OCI-LY7 (cell line): ENCODE results near the gene NAALADL2. TPM values are rescaled to one million over a fixed set of nuclear protein-coding genes. Genes with fewer than 3 reads are reported as not detected.
"Not testable (repeated sequence)": the region's sequence is repeated elsewhere in the genome, so short reads cannot be mapped to it uniquely, and the experiment has no call there.

Experiments
- BruUV-seq: library from RNA; stranded (reverse); fragments of 400-500 nt; replicated peaks from 2 replicates; lab custom pipeline; 2021; lab: Mats Ljungman, UMichigan
- CTCF ChIA-PET: fragments of 300-600 bp; sonication (Branson Sonifier 250); formaldehyde crosslinking; loops from one replicate; lab custom pipeline; 2022; ENCODE audit warnings: antibody characterized with exemption; ENCODE audit not compliant: unreplicated experiment; lab: Charles Lee
- POLR2A ChIA-PET: fragments of 300-600 bp; sonication (Branson Sonifier 250); formaldehyde crosslinking; loops from one replicate; lab custom pipeline; 2022; ENCODE audit warnings: antibody characterized with exemption; lab: Charles Lee
- DNase-seq: peaks from one replicate; pipeline ENCODE4 v3.0.0-alpha.2; 2015; ENCODE audit warnings: low spot score
- H2AFZ ChIP-seq: fragments of 200-600 bp; sonication (generic), shearing (Covaris generic); 2 replicates; pipeline ENCODE4 v1.6.1; 2014; ENCODE audit warnings: mild to moderate bottlenecking, antibody characterized with exemption, low read length, moderate library complexity
- H3K27ac ChIP-seq: fragments of 200-600 bp; sonication (generic); 2 replicates; pipeline ENCODE4 v1.5.1; 2014; ENCODE audit warnings: mixed run types, low read depth, mild to moderate bottlenecking, moderate library complexity, low read length, inconsistent platforms; ENCODE audit not compliant: poor library complexity, severe bottlenecking
- H3K36me3 ChIP-seq: fragments of 200-600 bp; sonication (generic); 2 replicates; pipeline ENCODE4 v1.6.1; 2014; ENCODE audit warnings: mild to moderate bottlenecking, antibody characterized with exemption, low read length, moderate library complexity, mixed read lengths; ENCODE audit not compliant: insufficient read depth
- H3K4me1 ChIP-seq: fragments of 200-600 bp; sonication (generic); 2 replicates; pipeline ENCODE4 v1.5.1; 2014; ENCODE audit warnings: mild to moderate bottlenecking, low read length; ENCODE audit not compliant: insufficient read depth, poor library complexity, severe bottlenecking
- H3K4me2 ChIP-seq: fragments of 200-600 bp; sonication (generic); 2 replicates; pipeline ENCODE4 v1.6.1; 2014; ENCODE audit warnings: mild to moderate bottlenecking, low read length
- H3K4me3 ChIP-seq: fragments of 200-600 bp; sonication (generic); 2 replicates; pipeline ENCODE4 v1.5.1; 2014; ENCODE audit warnings: mild to moderate bottlenecking, low read depth, low read length; ENCODE audit not compliant: poor library complexity, severe bottlenecking
- H3K79me2 ChIP-seq: fragments of 200-600 bp; sonication (generic); 2 replicates; pipeline ENCODE4 v1.6.1; 2016; ENCODE audit warnings: low read depth, mild to moderate bottlenecking, low read length, moderate library complexity, mixed read lengths; ENCODE audit not compliant: insufficient read depth
- H3K9me2 ChIP-seq: fragments of 200-600 bp; sonication (generic); 2 replicates; pipeline ENCODE4 v1.6.1; 2016; ENCODE audit warnings: mild to moderate bottlenecking, low read length, mixed read lengths; ENCODE audit not compliant: insufficient read depth
- H3K9me3 ChIP-seq: fragments of 200-600 bp; sonication (generic); 2 replicates; pipeline ENCODE4 v1.6.1; 2014; ENCODE audit warnings: mild to moderate bottlenecking, mixed run types, low read length, mixed read lengths
- H4K20me1 ChIP-seq: fragments of 200-600 bp; sonication (generic); 2 replicates; pipeline ENCODE4 v1.6.1; 2014; ENCODE audit warnings: mild to moderate bottlenecking, antibody characterized with exemption, low read length, moderate library complexity, mixed read lengths; ENCODE audit not compliant: insufficient read depth
- CTCF ChIP-seq: fragments of 200-600 bp; sonication (generic); conservative IDR thresholded peaks from 2 replicates; pipeline ENCODE4 v1.5.1; 2014; ENCODE audit warnings: mild to moderate bottlenecking, antibody characterized with exemption, low read length, moderate library complexity, mixed read lengths
- EZH2phosphoT487 ChIP-seq: fragments of 200-600 bp; sonication (generic); IDR thresholded peaks from 2 replicates; pipeline ENCODE4 v1.6.1; 2018; ENCODE audit warnings: low read depth, borderline replicate concordance, mild to moderate bottlenecking, mixed run types, antibody characterized with exemption, low read length, moderate library complexity, mixed read lengths
- intact Hi-C: fragments of 100-400 bp; cut with micrococcal nuclease; formaldehyde crosslinking; loops from one replicate; pipeline ENCODE4 v1.10.0; 2022; ENCODE audit not compliant: unreplicated experiment
- total RNA-seq, 2 experiments: library from RNA; depleted of rRNA in 1 of 2; stranded (reverse); fragments of >200 nt in 1 of 2; shearing (Covaris generic) in 1 of 2; gene quantifications; 2 replicates each; pipeline ENCODE4 v1.2.3, GENCODE V29; 2014 to 2022

Gene NAALADL2
- total RNA-seq, 2 experiments from 2014 or later, result 0.25 to 0.70 TPM

GRCh38 chr3:175826759-175827158 lies 967.6 kb downstream of the NAALADL2 start:
- H3K4me3 ChIP-seq, result no peak overlapping the region
- TF ChIP-seq CTCF (no peak), EZH2phosphoT487 (no peak)
- DNase-seq, result no peak
- no peaks in the 10 kb centered on the region for H3K9me3 ChIP-seq
- H3K4me1 ChIP-seq, result no peaks in the 10 kb centered on the region
- intact Hi-C loops, result no loop called here
- ChIA-PET CTCF (no interaction called here), POLR2A (no interaction called here)
- H3K9me2 ChIP-seq, result no peaks in the 10 kb centered on the region
- no peaks in the 10 kb centered on the region for H3K36me3 ChIP-seq
- H2AFZ ChIP-seq, result no peak overlapping the region
- no peak overlapping the region for H3K4me2 ChIP-seq
- H4K20me1 ChIP-seq, result no peaks in the 10 kb centered on the region
- BruUV-seq, result no TSS peak
- H3K27ac ChIP-seq, result no peak overlapping the region
- H3K79me2 ChIP-seq, result no peaks in the 10 kb centered on the region

- BruUV-seq, H3K9me3 ChIP-seq, H3K79me2 ChIP-seq, DNase-seq, H2AFZ ChIP-seq, H3K36me3 ChIP-seq, H3K4me2 ChIP-seq, intact Hi-C loops, H3K4me3 ChIP-seq, H3K9me2 ChIP-seq, H3K27ac ChIP-seq, H4K20me1 ChIP-seq, CTCF ChIA-PET, H3K4me1 ChIP-seq: not testable (repeated sequence)
- POLR2A ChIA-PET, result interaction anchor here (0.6 kb wide), 1 partner anchor 25 kb away, joined by 5 read pairs; no protein-coding TSS in a partner anchor
These were observed 970.7 kb downstream of the NAALADL2 start for GRCh38 chr3:175829809-175830208.

GRCh38 chr3:175835763-175836162 lies 976.6 kb downstream of the NAALADL2 start:
- H3K4me3 ChIP-seq, H3K4me2 ChIP-seq, intact Hi-C loops, POLR2A ChIA-PET, DNase-seq, H3K4me1 ChIP-seq, H2AFZ ChIP-seq, H3K27ac ChIP-seq, H3K9me2 ChIP-seq, H3K9me3 ChIP-seq, H3K79me2 ChIP-seq, H3K36me3 ChIP-seq, BruUV-seq, H4K20me1 ChIP-seq, CTCF ChIA-PET: not testable (repeated sequence)

- no peak overlapping the region for H3K4me3 ChIP-seq
- POLR2A ChIA-PET, result no interaction called here
- H3K79me2 ChIP-seq, result no peaks in the 10 kb centered on the region
- H2AFZ ChIP-seq, result no peak overlapping the region
- H3K9me2 ChIP-seq, result no peaks in the 10 kb centered on the region
- H3K27ac ChIP-seq, result no peak overlapping the region
- TF ChIP-seq EZH2phosphoT487 (no peak), CTCF (no peak)
- intact Hi-C loops, result no loop called here
- no peaks in the 10 kb centered on the region for H4K20me1 ChIP-seq
- H3K36me3 ChIP-seq, result no peaks in the 10 kb centered on the region
- CTCF ChIA-PET, result no interaction called here
- no peak for DNase-seq
- no peaks in the 10 kb centered on the region for H3K4me1 ChIP-seq
- H3K9me3 ChIP-seq, result no peaks in the 10 kb centered on the region
- BruUV-seq, result no TSS peak
- H3K4me2 ChIP-seq, result no peak overlapping the region
These were observed 977.5 kb downstream of the NAALADL2 start for GRCh38 chr3:175836617-175837016.
